Body of pancreas (tissue), 4 donors: ENCODE data around the gene NGRN.

ENCODE experiments used
- CTCF ChIP-seq, 7 experiments: fragments of 450-650 bp in 4 of 7; fragments of 200-600 bp in 3 of 7; sonication (generic) in 3 of 7; IDR thresholded peaks; one replicate each; pipeline ENCODE4 v1.5.1; 2016 to 2019; ENCODE audit warnings: antibody characterized with exemption in 7 of 7
- POLR2A ChIP-seq, 3 donors: fragments of 450-650 bp; IDR thresholded peaks; one replicate each; pipeline ENCODE4 v1.6.1; 2016; ENCODE audit warnings: antibody characterized with exemption in 3 of 3, mild to moderate bottlenecking in 2 of 3

GRCh38 chr15:90265271-90266060 lies at the start of gene NGRN:
- TF ChIP-seq POLR2A (IDR thresholded peaks at IDR 0.05) = peak; percentile 69 to 89 (median 87)
- no peak for TF ChIP-seq CTCF (IDR thresholded peaks at IDR 0.05)
